ENCODE data around the gene IFNLR1.

Gene IFNLR1

GRCh38 chr1:24175033-24175755 lies 11.9 kb downstream of the IFNLR1 start:
- DNase-seq: no peak

DNA sequence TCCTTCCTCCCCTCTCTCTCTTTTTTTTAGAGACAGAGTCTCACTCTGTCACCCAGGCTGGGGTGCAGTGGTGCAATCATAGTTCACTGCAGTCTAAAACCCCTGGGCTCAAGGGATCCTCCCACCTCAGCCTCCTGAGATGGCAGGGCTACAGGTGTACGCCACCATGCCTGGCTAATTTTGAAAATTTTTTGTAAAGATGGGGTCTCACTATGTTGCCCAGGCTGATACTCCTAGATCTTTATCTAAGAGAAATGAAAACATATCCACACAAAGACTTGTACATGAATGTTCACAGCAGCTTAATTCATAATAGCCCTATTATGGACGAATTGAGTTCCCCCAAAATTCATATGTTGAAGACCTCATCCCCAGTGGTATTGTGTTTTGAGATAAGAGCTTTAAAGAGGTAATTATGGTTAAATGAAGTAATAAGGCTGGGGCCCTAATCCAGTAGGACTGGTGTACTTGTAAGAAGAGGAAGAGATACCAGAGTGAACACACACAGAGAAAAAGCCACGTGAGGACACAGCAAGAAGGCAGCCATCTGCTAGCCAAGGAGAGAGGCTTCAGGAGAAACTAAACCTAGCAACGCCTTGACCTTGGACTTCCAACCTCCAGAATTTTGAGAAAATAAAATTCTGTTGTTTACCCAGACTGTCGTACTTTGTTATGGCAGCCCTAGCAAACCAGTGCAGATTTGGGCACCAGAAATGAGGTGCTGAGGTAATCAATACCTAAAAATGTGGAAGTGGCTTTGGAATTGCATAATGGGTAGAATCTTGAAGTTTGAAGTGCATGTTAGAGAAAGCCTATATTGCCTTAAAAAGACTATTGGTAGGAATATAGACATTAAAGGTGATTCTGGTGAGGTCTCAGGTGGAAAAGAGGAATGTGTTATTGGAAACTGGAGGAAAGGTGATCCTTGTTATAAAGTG lies 13.2 kb downstream of the IFNLR1 start:
- DNase-seq: no peak

- no peak for DNase-seq
Observed at GRCh38 chr1:24172598-24172997, 14.5 kb downstream of the IFNLR1 start.

GRCh38 chr1:24169286-24169685 lies 17.8 kb downstream of the IFNLR1 start:
- no peak for DNase-seq

GRCh38 chr1:24168245-24168644 lies 18.8 kb downstream of the IFNLR1 start:
- no peak for DNase-seq

- no peak for DNase-seq
Observed at GRCh38 chr1:24167008-24167407, 20.1 kb downstream of the IFNLR1 start.

DNA sequence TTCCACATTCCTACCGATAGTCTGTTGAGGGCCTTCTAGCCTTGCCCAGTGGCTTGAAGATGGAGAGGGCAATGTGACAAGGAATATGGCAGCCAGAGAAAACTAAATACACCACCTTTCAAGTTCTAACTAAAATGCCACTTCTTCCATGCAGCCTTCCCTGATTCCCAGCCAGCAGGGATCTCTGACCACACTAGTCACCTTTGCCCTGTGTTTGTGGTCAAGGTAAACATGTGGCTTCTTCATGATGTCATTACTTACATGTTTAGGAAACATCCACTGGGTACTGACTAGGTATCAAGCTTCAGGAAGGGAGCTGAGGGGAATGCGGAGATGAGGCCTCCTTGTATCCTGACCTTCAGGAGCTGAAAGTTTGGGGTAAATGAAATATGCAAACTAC lies 21.6 kb downstream of the IFNLR1 start:
- no peak for DNase-seq

DNA sequence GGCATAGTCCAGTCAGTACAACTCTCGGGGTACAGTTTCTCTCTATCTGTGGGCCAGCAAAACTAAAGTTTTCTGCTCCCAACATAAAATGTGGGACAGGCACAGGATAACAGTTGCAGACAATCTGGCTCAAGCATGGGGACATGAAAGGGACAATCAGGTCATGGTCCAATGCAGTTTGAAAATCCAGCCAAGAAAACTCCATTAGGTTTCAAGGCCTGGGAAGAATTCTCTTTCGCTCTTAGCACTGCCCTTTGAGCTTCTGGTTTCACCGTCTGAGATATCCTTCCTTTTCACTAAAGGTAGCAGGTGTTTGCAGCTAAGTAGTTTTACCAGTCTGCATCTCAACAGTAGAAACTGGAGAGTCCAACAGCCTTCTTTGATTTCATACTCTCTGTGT lies 23.1 kb downstream of the IFNLR1 start:
- DNase-seq: no peak

- no peak for DNase-seq
Observed at GRCh38 chr1:24162201-24162600, 24.9 kb downstream of the IFNLR1 start.

DNA sequence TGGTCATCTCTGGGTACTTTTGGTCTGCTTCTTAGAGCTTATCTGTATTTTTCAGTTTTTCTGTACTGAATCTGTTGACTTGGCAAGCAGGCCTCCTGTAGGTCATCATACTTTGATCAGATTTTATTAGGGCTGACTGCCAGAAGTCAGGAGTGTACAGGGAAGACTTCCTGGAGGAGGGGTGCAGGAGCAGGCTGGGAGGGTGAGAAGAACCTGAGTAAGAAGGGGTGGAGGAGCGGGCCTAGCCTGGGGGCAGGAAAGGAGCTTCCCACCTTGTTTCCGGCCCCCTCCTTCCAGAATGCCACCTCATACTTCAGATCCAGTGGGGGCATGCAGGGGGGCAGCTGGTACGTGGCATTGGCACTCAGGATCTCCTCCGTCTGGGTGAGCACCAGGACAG lies 25.8 kb downstream of the IFNLR1 start:
- DNase-seq: no peak

DNA sequence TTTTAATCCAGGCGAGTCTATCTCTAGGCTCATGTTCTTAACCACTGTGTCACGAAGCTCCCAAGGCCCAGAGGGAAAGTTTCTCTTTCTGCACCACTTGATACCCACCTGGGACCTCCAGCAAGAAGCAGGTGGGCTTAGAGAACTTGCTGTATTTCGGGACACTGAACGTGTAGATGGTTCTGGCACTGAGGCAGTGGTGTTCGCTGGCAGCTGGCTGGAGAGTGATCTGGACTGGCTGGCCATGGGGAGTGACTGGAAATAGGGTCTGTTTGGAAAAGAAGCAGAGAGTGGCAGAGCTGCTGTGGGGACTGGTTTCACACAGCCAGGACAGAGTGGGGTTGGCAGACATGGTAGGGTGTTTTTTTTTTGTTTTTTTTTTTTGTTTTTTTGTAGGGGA lies 27.7 kb downstream of the IFNLR1 start:
- DNase-seq: no peak

DNA sequence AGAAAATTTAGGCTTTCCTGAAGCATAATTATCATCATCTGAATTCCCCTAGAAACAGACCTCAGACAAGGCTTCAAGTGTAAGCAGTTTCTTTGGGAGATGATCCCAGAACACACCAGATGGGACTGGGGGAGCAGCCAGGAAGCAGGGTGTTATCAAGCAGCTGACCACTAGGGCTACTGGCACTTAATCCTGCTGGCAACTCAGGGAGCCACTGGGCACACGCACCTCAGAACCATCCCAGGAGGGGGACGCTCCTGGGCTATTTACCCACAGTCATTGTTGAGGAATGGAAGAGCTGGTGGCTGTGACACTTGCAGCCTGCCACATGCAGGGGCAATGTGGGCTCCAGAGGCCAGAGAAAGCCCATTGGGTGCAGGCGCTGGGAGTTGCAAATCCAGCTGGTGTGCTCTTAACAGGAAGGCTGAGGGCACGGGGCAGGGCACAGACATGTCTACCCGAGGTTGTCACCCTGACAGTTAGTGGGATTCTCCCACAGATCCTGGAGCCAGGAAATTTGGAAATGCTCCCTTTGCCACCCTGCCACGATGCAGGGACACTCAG lies 29.1 kb downstream of the IFNLR1 start:
- no peak for DNase-seq

DNA sequence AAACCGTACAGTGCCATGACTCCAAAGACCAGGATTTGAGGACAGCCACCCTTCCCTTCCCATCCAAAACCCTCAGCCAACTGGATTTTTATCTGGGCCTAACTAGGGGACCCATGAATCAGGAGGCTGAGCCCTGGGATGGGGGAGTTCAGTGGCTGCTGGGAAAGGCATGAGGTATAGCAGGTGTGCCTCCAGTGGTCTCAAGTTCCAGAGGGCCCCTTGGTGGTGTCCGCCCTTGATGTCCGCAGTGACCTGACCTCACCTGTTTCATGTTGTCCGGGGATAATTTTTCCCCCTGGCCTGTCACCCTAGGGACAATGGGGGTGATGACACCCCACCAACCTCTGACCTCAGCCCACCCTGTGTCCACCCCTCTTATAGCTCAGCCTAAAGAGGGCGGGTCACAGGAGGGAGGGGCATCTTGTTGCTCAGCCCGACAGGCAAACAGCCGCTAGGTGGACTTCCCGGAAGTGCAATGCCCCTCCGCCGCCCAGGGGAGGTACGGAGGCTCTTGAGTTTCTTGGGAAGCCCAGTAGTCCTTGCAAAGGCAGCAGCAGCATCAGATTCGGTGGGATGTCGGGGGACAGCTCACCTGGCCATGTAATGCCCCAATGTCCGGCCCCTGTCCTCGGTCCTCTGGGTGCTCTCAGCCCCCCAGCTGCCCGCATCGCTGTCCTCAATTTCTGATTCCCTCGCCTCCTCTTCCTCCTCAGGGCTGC lies 30.4 kb downstream of the IFNLR1 start:
- DNase-seq: no peak

- no peak for DNase-seq
Observed at GRCh38 chr1:24155011-24155782, 31.9 kb downstream of the IFNLR1 start.

DNA sequence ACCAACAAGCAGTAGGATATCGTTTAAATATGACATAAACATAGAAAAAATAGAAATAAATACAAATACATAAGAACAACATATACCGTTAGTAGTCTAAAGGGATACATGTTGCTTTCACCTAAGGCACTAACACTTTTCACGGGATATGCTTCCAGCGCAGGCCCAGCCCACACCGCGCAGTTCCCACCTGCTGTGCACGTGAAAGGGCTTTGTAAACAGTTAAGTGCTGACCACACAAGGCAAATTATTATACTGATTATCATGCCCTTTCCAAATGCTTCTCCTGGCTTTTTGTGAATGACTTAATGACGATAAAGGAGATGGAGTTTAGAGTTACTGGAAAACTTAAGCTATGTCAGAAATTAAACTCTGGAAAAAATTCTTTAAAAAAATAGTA lies 32.9 kb downstream of the IFNLR1 start:
- no peak for DNase-seq

DNA sequence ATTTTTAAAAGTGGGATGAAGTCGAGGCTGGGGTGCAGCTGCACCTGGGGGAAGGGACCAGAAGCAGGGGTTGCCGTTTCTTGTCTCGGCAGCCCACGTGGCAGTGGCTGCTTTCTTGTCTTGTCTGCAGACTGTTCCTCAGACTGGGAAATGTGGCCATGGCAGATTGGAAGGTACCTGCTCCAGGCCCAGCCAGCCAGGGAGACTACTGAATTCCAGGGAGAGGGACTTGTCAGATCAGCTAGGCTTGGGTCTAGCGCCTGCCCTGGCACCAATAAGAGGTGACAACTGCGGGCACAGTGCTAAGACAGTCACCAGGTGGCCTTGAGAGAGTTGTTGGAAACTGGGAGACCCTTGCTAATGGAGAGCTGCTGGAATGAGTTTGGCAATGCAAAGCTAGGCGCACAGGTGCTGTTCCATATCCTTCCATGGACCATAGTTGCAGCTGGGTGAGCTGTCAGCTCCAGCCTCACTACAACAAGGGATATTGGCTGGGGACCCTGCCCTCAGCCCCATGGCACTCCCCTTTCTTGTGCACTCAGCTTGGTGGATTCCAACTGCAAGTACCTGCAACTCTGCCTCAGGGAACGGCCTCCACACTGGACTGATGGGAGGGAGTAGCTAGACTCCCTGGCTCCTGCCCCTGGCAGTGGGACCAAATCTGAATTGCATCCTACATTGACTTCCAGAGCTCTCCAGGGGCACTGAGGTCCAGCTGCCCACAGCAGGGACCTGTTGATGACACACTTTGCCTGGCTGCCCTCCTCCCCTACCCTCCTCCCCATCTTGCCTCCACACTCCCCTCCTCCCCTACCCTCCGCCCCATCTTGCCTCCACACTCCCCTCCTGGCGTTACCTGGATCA lies 34.2 kb downstream of the IFNLR1 start:
- no peak for DNase-seq

DNA sequence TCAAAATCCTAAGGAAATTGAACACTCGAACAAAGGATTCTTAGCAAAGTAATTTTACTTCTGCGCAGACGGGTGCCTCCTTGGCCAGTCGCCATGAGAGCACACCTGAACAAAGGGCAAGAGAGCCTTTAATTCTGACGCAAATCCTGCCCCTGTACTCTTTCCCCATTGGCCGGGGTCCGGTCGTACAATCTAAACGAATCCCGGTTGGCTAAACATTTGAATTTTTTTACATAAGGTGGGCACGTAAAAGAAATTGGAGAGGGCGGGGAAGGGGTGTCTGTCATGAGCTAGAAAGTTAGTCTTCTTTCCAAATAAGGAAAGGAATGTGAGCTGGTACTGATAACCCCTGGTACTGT lies 35.9 kb downstream of the IFNLR1 start:
- DNase-seq: no peak

- DNase-seq: peak; percentile 58
Observed at GRCh38 chr1:24150234-24151174, 36.6 kb downstream of the IFNLR1 start.

DNA sequence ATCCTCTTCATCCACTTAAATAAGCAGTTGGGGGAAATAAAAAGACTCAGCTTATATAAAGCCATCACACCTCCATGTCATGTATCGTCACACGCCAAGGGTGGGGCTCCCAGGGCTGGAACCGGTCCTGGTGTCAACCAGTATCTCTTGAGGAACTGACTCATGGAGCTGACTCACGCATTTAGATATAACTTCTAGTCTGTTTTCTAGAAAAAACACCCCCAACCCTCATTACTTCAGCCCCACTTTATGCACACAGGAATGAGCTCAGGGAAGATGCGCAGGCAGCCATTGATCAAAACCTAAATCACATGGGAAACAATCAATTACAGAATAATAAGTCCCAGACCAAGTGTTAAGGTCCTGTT lies 37.2 kb downstream of the IFNLR1 start:
- DNase-seq: no peak

GRCh38 chr1:24147816-24148215 lies 39.3 kb downstream of the IFNLR1 start:
- DNase-seq: no peak
